Left kidney (tissue), 2 donors: ENCODE data around the gene REM2. TPM values are rescaled to one million over a fixed set of nuclear protein-coding genes. Genes with fewer than 3 reads are reported as not detected.

Experiments used
- DNase-seq: peaks from one replicate; pipeline ENCODE4 v3.0.0-alpha.2; 2013
- polyA plus RNA-seq: library from polyadenylated mRNA; unstranded; fragments of 120-200 nt; gene quantifications from one replicate; pipeline ENCODE4 v1.2.1, GENCODE V29; 2013; ENCODE audit not compliant: insufficient read length

Gene REM2
- polyA plus RNA-seq, 1 donor: 1.9 TPM

GRCh38 chr14:22875003-22875747, 7.8 kb upstream of the REM2 start:
- DNase-seq: no peak

DNA sequence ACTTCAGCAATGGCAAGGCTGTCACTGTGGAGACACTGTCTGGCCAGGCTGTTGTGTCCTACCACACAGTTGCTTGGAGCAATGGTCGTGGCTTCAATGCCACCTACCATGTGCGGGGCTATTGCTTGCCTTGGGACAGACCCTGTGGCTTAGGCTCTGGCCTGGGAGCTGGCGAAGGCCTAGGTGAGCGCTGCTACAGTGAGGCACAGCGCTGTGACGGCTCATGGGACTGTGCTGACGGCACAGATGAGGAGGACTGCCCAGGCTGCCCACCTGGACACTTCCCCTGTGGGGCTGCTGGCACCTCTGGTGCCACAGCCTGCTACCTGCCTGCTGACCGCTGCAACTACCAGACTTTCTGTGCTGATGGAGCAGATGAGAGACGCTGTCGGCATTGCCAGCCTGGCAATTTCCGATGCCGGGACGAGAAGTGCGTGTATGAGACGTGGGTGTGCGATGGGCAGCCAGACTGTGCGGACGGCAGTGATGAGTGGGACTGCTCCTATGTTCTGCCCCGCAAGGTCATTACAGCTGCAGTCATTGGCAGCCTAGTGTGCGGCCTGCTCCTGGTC, 7.2 kb upstream of the REM2 start:
- DNase-seq: no peak

- DNase-seq: no peak
Measured at GRCh38 chr14:22877000-22877501, 6.0 kb upstream of the REM2 start.

GRCh38 chr14:22878271-22879246, 4.5 kb upstream of the REM2 start:
- DNase-seq: no peak

DNA sequence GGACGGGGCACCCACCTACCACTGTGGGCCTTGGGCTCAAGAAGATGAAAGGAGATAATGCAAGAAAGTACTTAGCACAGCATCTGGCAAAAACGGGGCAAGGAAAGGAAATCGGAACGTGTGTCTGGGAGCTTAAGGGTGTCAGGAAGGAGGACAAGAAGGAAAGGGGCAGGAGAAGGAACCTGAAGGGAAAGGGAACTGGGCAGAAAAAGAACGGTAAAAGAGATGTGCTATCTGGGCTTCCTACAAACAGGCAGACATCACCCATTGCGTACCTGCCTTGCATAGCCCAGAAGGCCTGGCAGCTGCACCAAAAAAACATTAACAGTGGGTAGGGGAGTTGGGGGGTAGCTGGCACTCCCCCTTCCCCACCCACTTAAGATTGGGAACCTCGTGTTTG, 958 bp upstream of the REM2 start:
- DNase-seq: no peak

- DNase-seq: peak; percentile 89
Measured at GRCh38 chr14:22882529-22883172, 371 bp upstream of the REM2 start.

DNA sequence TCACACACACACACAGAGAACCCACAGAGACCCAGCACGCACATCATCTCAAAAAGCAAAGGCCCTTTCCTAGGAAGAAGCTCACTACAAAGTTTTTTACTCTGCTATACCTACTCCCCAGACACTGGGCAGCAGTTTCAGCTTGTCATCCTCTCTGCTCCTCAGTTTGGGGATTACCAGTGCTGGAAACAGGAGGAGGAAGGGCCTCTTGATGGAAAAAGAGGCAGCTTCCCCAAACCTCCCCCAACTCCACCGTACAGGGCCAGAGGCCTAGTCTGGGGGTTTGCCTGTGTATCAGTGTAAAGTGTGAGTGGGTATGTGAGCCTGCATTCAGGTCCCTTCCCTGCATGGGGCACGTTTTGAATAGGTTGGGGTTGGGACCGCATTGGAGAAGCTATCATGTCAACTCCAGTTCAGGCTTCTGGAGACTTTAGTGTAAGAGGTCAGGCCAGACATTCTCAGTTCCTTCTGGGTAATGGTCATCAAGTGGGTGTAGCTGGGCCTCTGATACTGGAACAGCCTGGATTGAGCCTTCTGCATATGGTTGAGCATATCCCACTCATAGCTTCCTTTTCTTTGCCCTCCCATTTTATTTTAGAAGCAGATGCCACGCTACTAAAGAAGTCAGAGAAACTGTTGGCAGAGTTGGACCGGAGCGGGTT, 1.2 kb downstream of the REM2 start:
- no peak for DNase-seq

- no peak for DNase-seq
Measured at GRCh38 chr14:22884738-22885523, 1.9 kb downstream of the REM2 start.

DNA sequence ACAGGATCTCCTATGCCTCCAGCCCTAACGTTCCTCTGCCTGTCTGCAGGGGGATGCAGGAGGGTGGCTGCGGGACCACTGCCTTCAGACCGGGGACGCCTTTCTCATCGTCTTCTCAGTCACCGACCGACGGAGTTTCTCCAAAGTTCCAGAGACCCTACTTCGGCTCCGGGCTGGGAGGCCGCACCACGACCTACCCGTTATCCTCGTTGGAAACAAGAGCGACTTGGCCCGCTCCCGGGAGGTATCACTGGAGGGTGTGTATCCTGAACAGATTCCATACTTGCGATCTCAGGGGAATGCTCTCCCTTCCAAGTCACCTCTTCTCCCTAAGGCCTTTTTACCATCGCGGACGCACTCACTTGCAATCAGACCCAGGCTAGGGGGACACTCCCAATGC, 3.0 kb downstream of the REM2 start:
- no peak for DNase-seq

GRCh38 chr14:22886500-22887259, 3.7 kb downstream of the REM2 start:
- DNase-seq: peak; percentile 86

DNA sequence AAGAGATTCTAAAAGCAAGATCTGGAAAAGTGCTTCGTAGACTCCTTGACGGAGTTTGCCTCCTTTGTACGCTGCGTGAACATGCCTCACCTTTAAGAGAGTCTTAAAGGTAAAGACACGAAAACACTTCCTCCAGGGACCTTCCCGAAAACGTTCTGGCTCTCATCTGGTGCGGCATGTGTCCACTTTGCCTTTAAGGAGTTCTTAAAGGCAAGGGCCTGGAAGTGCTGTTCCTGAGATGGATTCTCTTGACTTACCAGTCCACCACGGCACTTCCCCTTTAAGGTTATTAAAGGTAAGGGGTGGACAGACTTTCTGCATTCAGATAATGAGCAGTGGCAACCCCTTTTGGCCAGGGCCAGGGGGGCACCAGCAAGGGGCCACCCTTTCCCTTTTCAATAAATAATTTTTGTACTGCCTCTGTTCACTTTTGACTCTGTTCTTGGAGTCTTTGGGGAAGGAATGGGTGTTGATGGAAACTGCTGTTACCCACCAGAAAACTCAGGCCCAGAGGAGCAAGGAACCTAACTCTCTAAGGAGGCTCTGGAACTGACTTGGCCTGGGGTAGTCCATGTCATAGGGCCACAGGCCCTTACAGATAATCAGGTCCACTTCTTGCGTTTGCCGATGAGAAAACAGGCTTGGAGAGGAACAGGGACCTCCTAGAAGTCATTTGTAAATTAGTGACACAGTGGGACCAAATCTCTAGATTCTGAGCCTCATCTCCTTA, 4.4 kb downstream of the REM2 start:
- peak; percentile 92 for DNase-seq

- DNase-seq: no peak
Measured at GRCh38 chr14:22887990-22888378, 5.0 kb downstream of the REM2 start.

DNA sequence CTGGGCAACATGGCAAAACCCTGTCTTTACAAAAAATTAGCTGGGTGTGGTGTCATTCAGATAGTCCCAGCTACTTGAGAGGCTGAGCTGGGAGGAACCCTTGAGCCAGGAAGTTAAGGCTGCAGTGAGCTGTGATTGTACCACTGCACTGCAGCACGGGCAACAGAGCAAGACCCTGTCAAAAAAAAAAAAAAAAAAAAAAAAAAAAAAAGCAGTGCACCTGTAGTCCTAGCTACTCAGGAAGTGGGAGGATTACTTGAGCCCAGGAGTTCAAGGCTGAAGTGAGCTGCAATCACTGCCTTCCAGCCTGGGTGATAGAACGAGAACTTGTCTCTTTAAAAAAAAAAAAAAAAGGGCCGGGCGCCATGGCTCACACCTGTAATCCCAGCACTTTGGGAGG, 5.6 kb downstream of the REM2 start:
- no peak for DNase-seq

GRCh38 chr14:22890416-22890815, 7.4 kb downstream of the REM2 start:
- DNase-seq: no peak

- no peak for DNase-seq
Measured at GRCh38 chr14:22892488-22892887, 9.5 kb downstream of the REM2 start.

DNA sequence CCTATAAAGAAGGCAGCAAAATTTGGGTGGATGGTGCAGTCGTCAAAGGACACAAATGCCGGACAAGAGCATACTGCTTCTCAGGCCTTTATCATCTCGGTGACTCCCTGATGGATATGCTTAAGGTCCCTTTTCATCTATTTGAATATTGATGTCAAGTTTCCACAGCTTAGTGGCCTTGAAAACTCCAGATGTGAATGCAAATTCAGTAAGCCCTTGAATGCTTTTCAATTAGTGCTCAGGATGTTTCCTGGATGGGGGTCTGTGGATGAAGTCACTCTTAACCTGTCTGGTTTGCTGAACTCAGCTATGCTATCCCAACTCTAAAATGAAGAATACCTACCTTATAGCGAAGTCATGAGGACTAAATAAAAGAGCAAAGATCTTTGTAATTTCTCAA, 10.7 kb downstream of the REM2 start:
- DNase-seq: no peak

DNA sequence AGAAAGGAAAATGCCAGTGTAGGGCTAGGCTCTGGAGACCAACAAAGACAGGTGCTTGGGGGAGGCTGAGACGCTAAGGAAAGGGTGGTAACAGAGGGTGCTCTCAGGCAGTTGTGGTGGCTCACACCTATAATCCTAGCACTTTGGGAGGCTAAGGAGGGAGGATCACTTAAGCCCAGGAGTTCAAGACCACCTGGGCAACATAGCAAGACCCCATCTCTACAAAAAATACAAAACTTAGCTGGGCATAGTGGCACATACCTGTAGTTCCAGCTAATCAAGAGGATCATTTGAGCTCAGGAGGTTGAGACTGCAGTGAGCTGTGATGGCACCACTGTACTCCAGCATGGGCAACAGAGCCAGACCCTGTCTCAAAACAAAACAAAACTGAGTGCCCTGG, 12.4 kb downstream of the REM2 start:
- no peak for DNase-seq

DNA sequence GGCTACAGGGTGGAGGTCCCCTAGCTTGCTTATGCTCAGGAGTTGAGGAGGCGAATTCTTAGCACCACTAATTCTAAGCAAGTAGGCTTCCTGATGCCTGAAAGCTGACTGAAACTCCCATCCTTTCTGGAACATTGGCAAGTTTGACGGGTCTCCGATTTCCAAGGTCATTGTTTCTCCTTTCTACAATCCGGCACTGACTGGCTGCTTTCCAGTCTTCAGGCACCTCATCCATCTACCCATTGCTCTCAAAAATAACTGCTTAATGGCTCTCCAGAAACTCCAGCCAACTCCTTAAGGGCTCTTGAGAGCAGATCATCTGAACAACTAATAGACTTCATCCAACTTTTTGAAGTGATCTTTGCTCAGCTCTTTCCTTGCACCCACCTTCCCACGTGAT, 13.3 kb downstream of the REM2 start:
- DNase-seq: no peak

DNA sequence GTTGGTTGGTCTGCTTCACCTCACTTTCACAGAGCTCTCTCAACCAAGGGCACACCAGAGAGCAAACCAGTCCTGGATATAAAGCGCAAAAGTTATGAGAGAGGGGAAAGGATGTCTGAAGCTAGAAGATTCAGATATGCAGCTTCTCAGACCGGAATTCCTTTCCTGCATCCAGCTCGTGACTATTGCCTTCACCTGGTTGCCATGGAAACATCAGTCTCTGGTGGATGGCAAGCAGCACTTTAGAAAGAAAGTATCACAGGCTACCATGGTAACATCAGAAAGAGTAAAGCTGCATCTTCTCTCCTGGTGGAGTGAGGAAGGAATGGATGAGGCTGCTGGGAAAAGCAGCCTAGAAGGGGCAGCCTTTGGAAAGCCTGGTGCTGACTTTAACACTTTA, 13.7 kb downstream of the REM2 start:
- no peak for DNase-seq
